HCT116 (cell line): ENCODE results near the gene RPS24. TPM values are rescaled to one million over a fixed set of nuclear protein-coding genes. Genes with fewer than 3 reads are reported as not detected.
A peak's percentile ranks its signal among the peaks of the same experiment; 100 is the strongest.

ENCODE experiments used
- ATAC-seq: fragments of 200-7000 bp; cut with Tn5 transposase; 2 replicates; pipeline ENCODE4 v1.9.1; 2020; ENCODE audit warnings: mild to moderate bottlenecking, moderate library complexity
- BruUV-seq: library from RNA; stranded (reverse); fragments of 400-500 nt; replicated peaks from 2 replicates; lab custom pipeline; 2021; lab: Mats Ljungman, UMichigan
- CTCF ChIA-PET: fragments of 300-600 bp; sonication (Branson Sonifier 250); formaldehyde crosslinking; loops from one replicate; lab custom pipeline; 2021; ENCODE audit warnings: antibody characterized with exemption; lab: Charles Lee
- POLR2A ChIA-PET: fragments of 300-600, 350-600 bp; sonication (Branson Sonifier 250); formaldehyde crosslinking; loops from one replicate; lab custom pipeline; 2021; ENCODE audit warnings: antibody characterized with exemption; lab: Charles Lee
- RAD21 ChIA-PET, 2 experiments: fragments of 300-600 bp; sonication (Branson Sonifier 250); formaldehyde crosslinking; loops; one replicate each; lab custom pipeline; 2023; ENCODE audit warnings: low total read pairs in 2 of 2; ENCODE audit not compliant: uncharacterized antibody in 2 of 2, unreplicated experiment in 2 of 2, low non-redundant PET in 1 of 2; lab: Charles Lee
- DNase-seq: peaks from one replicate; pipeline ENCODE4 v3.0.0-alpha.2; 2010; ENCODE audit warnings: low read depth, low spot score
- H2AFZ ChIP-seq: fragments of 200-600 bp; shearing (Covaris generic), sonication (generic); 2 replicates; pipeline ENCODE4 v1.6.1; 2017; ENCODE audit warnings: low read depth, mixed run types, mixed read lengths, antibody characterized with exemption, low read length; ENCODE audit not compliant: poor library complexity, severe bottlenecking
- H3K27ac ChIP-seq: 2 replicates; pipeline ENCODE4 v1.5.1; 2012; ENCODE audit warnings: low read depth, low read length
- H3K27me3 ChIP-seq: fragments of 200-600 bp; sonication (generic); 2 replicates; pipeline ENCODE4 v1.6.1; 2016; ENCODE audit warnings: mixed run types, low read length, mixed read lengths; ENCODE audit not compliant: insufficient read depth
- H3K36me3 ChIP-seq, 2 experiments: fragments of 200-500 bp in 1 of 2; fragments of 200-600 bp in 1 of 2; sonication (Bioruptor generic) in 1 of 2; sonication (generic) in 1 of 2; 2 replicates each; pipeline versions ENCODE4 v1.5.1 to v1.6.1; 2014 to 2016; ENCODE audit warnings: low read length in 2 of 2, inconsistent platforms in 1 of 2, mixed read lengths in 1 of 2, mixed run types in 1 of 2; ENCODE audit not compliant: insufficient read depth in 2 of 2, control insufficient read depth in 1 of 2
- H3K4me1 ChIP-seq, 2 experiments: fragments of 200-600 bp in 1 of 2; sonication (generic) in 1 of 2; 2 replicates each; pipeline versions ENCODE4 v1.5.1 to v1.6.1; 2012 to 2017; ENCODE audit warnings: low read length in 2 of 2, inconsistent platforms in 1 of 2, mild to moderate bottlenecking in 1 of 2, mixed read lengths in 1 of 2, mixed run types in 1 of 2, moderate library complexity in 1 of 2; ENCODE audit not compliant: insufficient read depth in 2 of 2, control insufficient read depth in 1 of 2
- H3K4me2 ChIP-seq: fragments of 200-600 bp; sonication (generic); 2 replicates; pipeline ENCODE4 v1.6.1; 2017; ENCODE audit warnings: mixed run types, low read length, mixed read lengths
- H3K4me3 ChIP-seq, 2 experiments: fragments of 200-600 bp in 1 of 2; sonication (generic) in 1 of 2; replicated peaks in 1 of 2; 2 replicates each; pipeline ENCODE4 v1.5.1; 2011 to 2016; ENCODE audit warnings: low read length in 2 of 2, control low read depth in 1 of 2, low read depth in 1 of 2, mild to moderate bottlenecking in 1 of 2, mixed read lengths in 1 of 2, mixed run types in 1 of 2
- H3K79me2 ChIP-seq: fragments of 200-600 bp; sonication (generic); 2 replicates; pipeline ENCODE4 v1.6.1; 2017; ENCODE audit warnings: mild to moderate bottlenecking, mixed run types, low read length, moderate library complexity, mixed read lengths; ENCODE audit not compliant: insufficient read depth
- H3K9ac ChIP-seq: fragments of 200-600 bp; sonication (generic); 2 replicates; pipeline ENCODE4 v1.6.1; 2016; ENCODE audit warnings: low read length, mixed read lengths
- H3K9me2 ChIP-seq: fragments of 200-600 bp; sonication (generic), shearing (Covaris generic); 2 replicates; pipeline ENCODE4 v1.6.1; 2017; ENCODE audit warnings: mixed run types, mild to moderate bottlenecking, moderate library complexity; ENCODE audit not compliant: insufficient read depth
- H3K9me3 ChIP-seq, 2 experiments: fragments of 200-500 bp in 1 of 2; fragments of 200-600 bp in 1 of 2; sonication (Bioruptor generic) in 1 of 2; sonication (generic) in 1 of 2; 2 replicates each; pipeline ENCODE4 v1.6.1; 2014 to 2017; ENCODE audit warnings: low read length in 2 of 2, mixed read lengths in 2 of 2, inconsistent platforms in 1 of 2, low read depth in 1 of 2, mild to moderate bottlenecking in 1 of 2, mixed run types in 1 of 2, moderate library complexity in 1 of 2; ENCODE audit not compliant: control insufficient read depth in 1 of 2, insufficient read depth in 1 of 2
- H4K20me1 ChIP-seq: fragments of 200-600 bp; sonication (generic), shearing (Covaris generic); 2 replicates; pipeline ENCODE4 v1.6.1; 2017; ENCODE audit warnings: mixed run types, mild to moderate bottlenecking, moderate library complexity; ENCODE audit not compliant: insufficient read depth
- CBX3 ChIP-seq: IDR thresholded peaks from 2 replicates; pipeline ENCODE4 v1.6.1; 2012; ENCODE audit warnings: low read depth
- EGR1 ChIP-seq: IDR thresholded peaks from 2 replicates; pipeline ENCODE4 v1.6.1; 2012; ENCODE audit warnings: low read depth
- EZH2phosphoT487 ChIP-seq: fragments of 200-600 bp; IDR thresholded peaks from 2 replicates; pipeline ENCODE4 v1.6.1; 2018; ENCODE audit warnings: antibody characterized with exemption, borderline replicate concordance
- MAX ChIP-seq: IDR thresholded peaks from 2 replicates; pipeline ENCODE4 v1.6.1; 2012
- RAD21 ChIP-seq: IDR thresholded peaks from 2 replicates; pipeline ENCODE4 v1.6.1; 2012; ENCODE audit warnings: low read depth, mild to moderate bottlenecking
- ZBTB33 ChIP-seq: IDR thresholded peaks from 2 replicates; pipeline ENCODE4 v1.6.1; 2011; ENCODE audit warnings: mild to moderate bottlenecking, low read length, moderate library complexity; ENCODE audit not compliant: insufficient replicate concordance; ENCODE audit errors: extremely low read depth
- ZFX ChIP-seq: fragments of 450-650 bp; IDR thresholded peaks from 2 replicates; pipeline ENCODE4 v1.6.1; 2017
- intact Hi-C: fragments of 100-400 bp; cut with micrococcal nuclease; formaldehyde crosslinking; loops from 2 replicates; pipeline ENCODE4 v1.10.0; 2022
- total RNA-seq: library from RNA; stranded (reverse); gene quantifications from one replicate; pipeline ENCODE4 v1.2.1, GENCODE V29; 2021; ENCODE audit not compliant: unreplicated experiment
- TF ChIP-seq, protein P1 (sequence below): IDR thresholded peaks from 2 replicates; pipeline ENCODE4 v1.6.1; 2012
- TF ChIP-seq, protein P2 (sequence below): IDR thresholded peaks from 2 replicates; pipeline ENCODE4 v1.6.1; 2012; ENCODE audit warnings: low read depth

The RPS24 gene
- total RNA-seq, 1 experiment from 2014 or later, result 1,764 TPM

- no peak for TF ChIP-seq EGR1
- TF ChIP-seq, all 23 proteins: peak for 0
These were observed 30.9 kb upstream of the RPS24 start (continued) for GRCh38 chr10:78002541-78003288.

GRCh38 chr10:78004215-78005026 lies 29.2 kb upstream of the RPS24 start:
- DNase-seq, result no peak
- ChIA-PET RAD21 (no interaction called here), POLR2A (no interaction called here), CTCF (no interaction called here)
- H3K4me2 ChIP-seq, result no peak overlapping the region
- no peak for ATAC-seq
- intact Hi-C loops, result no loop called here
- no peaks in the 10 kb centered on the region for H3K4me1 ChIP-seq
- H3K27ac ChIP-seq, result no peak overlapping the region
- H3K9ac ChIP-seq, result no peak overlapping the region
- TF ChIP-seq MAX (no peak), RAD21 (peak; percentile 22; the same call in 1 of the 2 replicates), CBX3 (no peak)
- H4K20me1 ChIP-seq, result no peaks in the 10 kb centered on the region
- H3K79me2 ChIP-seq, result no peaks in the 10 kb centered on the region
- H3K4me3 ChIP-seq, result no peak overlapping the region
- no TSS peak for BruUV-seq
- H2AFZ ChIP-seq, result no peak overlapping the region
- no peaks in the 10 kb centered on the region for H3K9me3 ChIP-seq
- H3K9me2 ChIP-seq, result no peaks in the 10 kb centered on the region
- H3K36me3 ChIP-seq, result peaks cover 47 to 71% of the 10 kb centered on the region in 2 experiments; a peak in 3 of 4 replicates
- no peaks in the 10 kb centered on the region for H3K27me3 ChIP-seq

GRCh38 chr10:78007172-78007571 lies 26.5 kb upstream of the RPS24 start:
- no peak for ATAC-seq
- H3K27me3 ChIP-seq, result no peaks in the 10 kb centered on the region
- no peak for TF ChIP-seq ZBTB33
- TF ChIP-seq, protein P1, sequence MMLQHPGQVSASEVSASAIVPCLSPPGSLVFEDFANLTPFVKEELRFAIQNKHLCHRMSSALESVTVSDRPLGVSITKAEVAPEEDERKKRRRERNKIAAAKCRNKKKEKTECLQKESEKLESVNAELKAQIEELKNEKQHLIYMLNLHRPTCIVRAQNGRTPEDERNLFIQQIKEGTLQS, result no peak
- TF ChIP-seq ZFX, result no peak
- TF ChIP-seq EZH2phosphoT487, result no peak
- TF ChIP-seq CBX3, result no peak
- TF ChIP-seq, protein P2, sequence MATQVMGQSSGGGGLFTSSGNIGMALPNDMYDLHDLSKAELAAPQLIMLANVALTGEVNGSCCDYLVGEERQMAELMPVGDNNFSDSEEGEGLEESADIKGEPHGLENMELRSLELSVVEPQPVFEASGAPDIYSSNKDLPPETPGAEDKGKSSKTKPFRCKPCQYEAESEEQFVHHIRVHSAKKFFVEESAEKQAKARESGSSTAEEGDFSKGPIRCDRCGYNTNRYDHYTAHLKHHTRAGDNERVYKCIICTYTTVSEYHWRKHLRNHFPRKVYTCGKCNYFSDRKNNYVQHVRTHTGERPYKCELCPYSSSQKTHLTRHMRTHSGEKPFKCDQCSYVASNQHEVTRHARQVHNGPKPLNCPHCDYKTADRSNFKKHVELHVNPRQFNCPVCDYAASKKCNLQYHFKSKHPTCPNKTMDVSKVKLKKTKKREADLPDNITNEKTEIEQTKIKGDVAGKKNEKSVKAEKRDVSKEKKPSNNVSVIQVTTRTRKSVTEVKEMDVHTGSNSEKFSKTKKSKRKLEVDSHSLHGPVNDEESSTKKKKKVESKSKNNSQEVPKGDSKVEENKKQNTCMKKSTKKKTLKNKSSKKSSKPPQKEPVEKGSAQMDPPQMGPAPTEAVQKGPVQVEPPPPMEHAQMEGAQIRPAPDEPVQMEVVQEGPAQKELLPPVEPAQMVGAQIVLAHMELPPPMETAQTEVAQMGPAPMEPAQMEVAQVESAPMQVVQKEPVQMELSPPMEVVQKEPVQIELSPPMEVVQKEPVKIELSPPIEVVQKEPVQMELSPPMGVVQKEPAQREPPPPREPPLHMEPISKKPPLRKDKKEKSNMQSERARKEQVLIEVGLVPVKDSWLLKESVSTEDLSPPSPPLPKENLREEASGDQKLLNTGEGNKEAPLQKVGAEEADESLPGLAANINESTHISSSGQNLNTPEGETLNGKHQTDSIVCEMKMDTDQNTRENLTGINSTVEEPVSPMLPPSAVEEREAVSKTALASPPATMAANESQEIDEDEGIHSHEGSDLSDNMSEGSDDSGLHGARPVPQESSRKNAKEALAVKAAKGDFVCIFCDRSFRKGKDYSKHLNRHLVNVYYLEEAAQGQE, result no peak

More at GRCh38 chr10:78007172-78007571, 26.5 kb upstream of the RPS24 start:
- Histone ChIP-seq H3K79me2 (no peaks in the 10 kb centered on the region), H2AFZ (no peak overlapping the region), H3K4me2 (no peak overlapping the region), H3K4me1 (no peaks in the 10 kb centered on the region), H3K9ac (no peak overlapping the region), H3K9me2 (no peaks in the 10 kb centered on the region), H3K36me3 (peaks cover 55 to 72% of the 10 kb centered on the region in 2 experiments), H3K27ac (no peak overlapping the region), H3K9me3 (no peaks in the 10 kb centered on the region), H4K20me1 (no peaks in the 10 kb centered on the region), H3K4me3 (no peak overlapping the region)
- intact Hi-C loops, result no loop called here
- CTCF ChIA-PET, result no interaction called here
- BruUV-seq, result no TSS peak
- POLR2A ChIA-PET, result no interaction called here
- DNase-seq, result no peak
- RAD21 ChIA-PET, result no interaction called here
